ENCODE measurements around the gene COX6A2. TPM values are rescaled to one million over a fixed set of nuclear protein-coding genes. Genes with fewer than 3 reads are reported as not detected.
"Not testable (repeated sequence)": the region's sequence is repeated elsewhere in the genome, so short reads cannot be mapped to it uniquely, and the experiment has no call there.

Gene COX6A2
- total and polyA plus RNA-seq, 8 donors: 1.4 to 8.2 TPM; not detected in 6

DNA sequence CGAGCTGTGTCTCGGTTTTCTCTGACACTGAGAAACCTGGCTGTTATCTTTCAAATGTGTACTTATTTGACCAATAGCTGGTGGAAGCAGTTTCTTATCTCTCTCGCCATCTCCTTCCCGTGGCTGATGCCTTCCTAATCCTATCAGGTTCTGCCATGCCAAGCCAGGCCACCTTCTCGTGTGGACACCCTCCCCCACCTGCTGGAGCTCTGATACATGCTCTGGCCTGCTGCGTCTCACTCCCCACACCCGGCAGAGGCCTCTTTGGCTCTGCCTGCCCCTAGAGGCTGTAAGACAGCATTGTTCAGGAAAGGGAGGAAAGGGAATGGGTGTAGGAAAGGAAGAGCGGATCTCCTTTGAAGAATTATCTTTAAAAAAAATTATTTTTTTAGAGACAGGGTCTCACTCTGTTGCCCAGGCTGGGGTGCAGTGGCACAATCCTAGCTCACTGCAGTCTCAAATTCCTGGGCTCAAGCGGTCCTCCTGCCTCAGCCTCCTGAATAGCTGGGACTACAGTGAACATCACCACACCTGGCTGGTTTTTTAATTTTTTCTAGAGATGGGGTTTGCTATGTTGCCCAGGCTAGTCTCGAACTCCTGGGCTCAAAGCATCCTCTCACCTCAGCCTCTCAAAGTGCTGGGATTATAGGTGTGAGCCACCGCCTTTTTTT is 23.7 kb upstream of the COX6A2 start:
- DNase-seq: peak; percentile 56 to 87
- Histone ChIP-seq H3K27ac (peak overlapping the region in 4 of 5 donors; percentile 61 to 74 (median 66)), H3K4me3 (no peak overlapping the region), H3K4me1 (peaks cover 44 to 57% (median 52%) of the 10 kb centered on the region in 4 donors), H3K36me3 (no peaks in the 10 kb centered on the region), H3K9me3 (no peaks in the 10 kb centered on the region), H3K27me3 (no peaks in the 10 kb centered on the region)
- 34 to 41% (median 39%) methylated on average over 11 of the region's 11 CpGs for WGBS, 5 donors
- TF ChIP-seq POLR2AphosphoS5 (IDR thresholded peaks at IDR 0.05) (peak in 1 of 3 donors; percentile 5), EP300 (IDR thresholded peaks at IDR 0.05) (no peak), POLR2A (IDR thresholded peaks at IDR 0.05) (no peak), CTCF (IDR thresholded peaks at IDR 0.05) (peak in 5 of 7 experiments; percentile 24 to 36 (median 32))
- intact Hi-C loops (cut with DNase I; ENCODE audit: low total_unique reads): loop anchor here (10.0 kb wide), 1 partner anchor 267 kb away; the partner anchor contains the start of gene FUS

- no peak for TF ChIP-seq POLR2A (IDR thresholded peaks at IDR 0.05)
- no peak for TF ChIP-seq CTCF (IDR thresholded peaks at IDR 0.05)
- no peak for TF ChIP-seq POLR2AphosphoS5 (IDR thresholded peaks at IDR 0.05)
- no peak for TF ChIP-seq EP300 (IDR thresholded peaks at IDR 0.05)
- Histone ChIP-seq H3K4me3 (no peak overlapping the region), H3K27ac (peak overlapping the region in 4 of 5 donors; percentile 61 to 74 (median 66)), H3K27me3 (no peaks in the 10 kb centered on the region), H3K36me3 (no peaks in the 10 kb centered on the region), H3K9me3 (no peaks in the 10 kb centered on the region), H3K4me1 (peaks cover 39 to 51% (median 47%) of the 10 kb centered on the region in 4 donors)
- intact Hi-C loops (cut with DNase I; ENCODE audit: low total_unique reads): loop anchor here (10.0 kb wide), 1 partner anchor 266 kb away; the partner anchor contains the start of gene FUS
- 72 to 81% (median 77%) methylated on average over 5 of the region's 5 CpGs for WGBS, 5 donors
- DNase-seq: no peak
These were observed 23.0 kb upstream of the COX6A2 start for GRCh38 chr16:31451201-31451600.

DNA sequence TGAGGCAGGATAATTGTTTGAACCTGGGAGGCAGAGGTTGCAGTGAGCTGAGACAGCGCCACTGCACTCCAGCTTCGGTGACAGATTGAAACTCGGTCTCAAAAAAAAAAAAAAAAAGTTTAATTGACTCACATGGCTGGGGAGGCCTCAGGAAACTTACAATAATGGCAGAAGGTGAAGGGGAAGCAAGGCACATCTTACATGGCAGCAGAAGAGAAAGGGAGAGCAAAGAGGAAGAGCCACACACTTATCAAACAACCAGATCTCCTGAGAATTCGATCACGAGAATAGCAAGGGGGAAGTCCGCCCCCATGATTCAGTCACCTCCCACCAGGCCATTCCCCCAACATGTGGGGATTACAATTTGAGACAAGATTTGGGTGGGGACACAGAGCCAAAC is 17.8 kb upstream of the COX6A2 start:
- H3K27me3 ChIP-seq; intact Hi-C loops (cut with DNase I; ENCODE audit: low total_unique reads); H3K36me3 ChIP-seq; DNase-seq; H3K27ac ChIP-seq; H3K9me3 ChIP-seq; H3K4me3 ChIP-seq: not testable (repeated sequence)
- WGBS, 5 donors: 75 to 81% (median 78%) methylated on average over 6 of the region's 6 CpGs
- peaks cover 5 to 13% (median 12%) of the 10 kb centered on the region in 4 donors for H3K4me1 ChIP-seq

GRCh38 chr16:31441956-31442355 is 13.8 kb upstream of the COX6A2 start:
- H3K27ac ChIP-seq: peak overlapping the region in 3 of 5 donors; percentile 89 to 95 (median 92)
- H3K4me3 ChIP-seq: peak overlapping the region; percentile 70 to 89 (median 74)
- H3K36me3 ChIP-seq: no peaks in the 10 kb centered on the region
- H3K27me3 ChIP-seq: no peaks in the 10 kb centered on the region
- H3K4me1 ChIP-seq: peaks cover 5 to 13% (median 12%) of the 10 kb centered on the region in 4 donors
- TF ChIP-seq CTCF (IDR thresholded peaks at IDR 0.05) (no peak), POLR2A (IDR thresholded peaks at IDR 0.05) (no peak), POLR2AphosphoS5 (IDR thresholded peaks at IDR 0.05) (no peak), EP300 (IDR thresholded peaks at IDR 0.05) (no peak)
- intact Hi-C loops (cut with DNase I; ENCODE audit: low total_unique reads): loop anchor here (5.0 kb wide), 1 partner anchor 460 kb away; no protein-coding TSS in a partner anchor
- WGBS, 5 donors: 46 to 78% (median 62%) methylated on average over 27 to 34 of the region's 34 CpGs
- no peaks in the 10 kb centered on the region for H3K9me3 ChIP-seq
- no peak for DNase-seq
